Measurements from ENCODE around the gene GALP. TPM values are rescaled to one million over a fixed set of nuclear protein-coding genes. Genes with fewer than 3 reads are reported as not detected.

The GALP gene
- total RNA-seq, 1 donor from 2014 or later: not detected

- no peak for DNase-seq (ENCODE audit: low spot score)
- intact Hi-C loops (cut with DNase I): no loop called here
Observed at GRCh38 chr19:56223481-56223880, 47.7 kb downstream of the GALP start.

Other genes with a start within 250 kb of the GALP start
- gene NLRP13, start 243.7 kb upstream of the GALP start, total RNA-seq: not detected
- not detected for gene NLRP8, start 228.2 kb upstream of the GALP start, total RNA-seq
- gene NLRP5, start 189.2 kb upstream of the GALP start, total RNA-seq: not detected
- gene ZNF787, start 54.7 kb upstream of the GALP start, total RNA-seq: 29.5 TPM
- gene ZNF444, start 34.7 kb upstream of the GALP start, total RNA-seq: 22.9 TPM
- not detected for gene ZSCAN5B, start 21.8 kb downstream of the GALP start, total RNA-seq
- not detected for gene ZSCAN5C, start 26.3 kb downstream of the GALP start, total RNA-seq
- not detected for gene EDDM13, start 96.7 kb downstream of the GALP start, total RNA-seq
- 24.4 TPM for gene ZSCAN5A, start 138.8 kb downstream of the GALP start, total RNA-seq
- 4.9 TPM for gene ZNF582, start 217.5 kb downstream of the GALP start, total RNA-seq
- gene ZNF583, start 228.3 kb downstream of the GALP start, total RNA-seq: 7.3 TPM